Renal pelvis (tissue), 4 donors: ENCODE results near the gene TMPO. TPM values are rescaled to one million over a fixed set of nuclear protein-coding genes. Genes with fewer than 3 reads are reported as not detected.
A peak's percentile ranks its signal among the peaks of the same experiment; 100 is the strongest.
"Not testable (repeated sequence)": the region's sequence is repeated elsewhere in the genome, so short reads cannot be mapped to it uniquely, and the experiment has no call there.

Experiments used
- DNase-seq: peaks from one replicate; pipeline ENCODE4 v3.0.0-alpha.2; 2013
- polyA plus RNA-seq, 3 donors: library from polyadenylated mRNA; unstranded; fragments of 120-200 nt; gene quantifications; one replicate each; pipeline ENCODE4 v1.2.1, GENCODE V29; 2013; ENCODE audit not compliant: insufficient read length in 3 of 3

Gene TMPO
- polyA plus RNA-seq, 3 donors: 185 to 189 (median 188) TPM

GRCh38 chr12:98572010-98572409 lies 56.6 kb downstream of the TMPO start:
- no peak for DNase-seq

GRCh38 chr12:98574110-98574509 lies 58.7 kb downstream of the TMPO start:
- no peak for DNase-seq

- no peak for DNase-seq
These were observed 59.6 kb downstream of the TMPO start for GRCh38 chr12:98575013-98575412.

DNA sequence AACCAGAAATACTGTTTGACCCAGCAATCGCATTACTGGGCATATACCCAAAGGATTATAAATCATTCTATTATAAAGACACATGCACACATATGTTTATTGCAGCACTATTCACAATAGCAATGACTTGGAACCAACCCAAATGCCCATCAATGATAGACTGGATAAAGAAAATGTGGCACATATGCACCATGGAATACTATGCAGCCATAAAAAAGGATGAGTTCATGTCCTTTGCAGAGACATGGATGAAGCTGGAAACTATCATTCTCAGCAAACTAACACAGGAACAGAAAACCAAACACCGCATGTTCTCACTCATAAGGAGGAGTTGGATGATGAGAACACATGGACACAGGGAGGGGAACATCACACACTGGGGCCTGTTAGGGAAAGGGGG lies 61.4 kb downstream of the TMPO start:
- DNase-seq: not testable (repeated sequence)

- no peak for DNase-seq
These were observed 63.0 kb downstream of the TMPO start for GRCh38 chr12:98578392-98578791.

GRCh38 chr12:98578821-98579220 lies 63.4 kb downstream of the TMPO start:
- DNase-seq: no peak

GRCh38 chr12:98579347-98579746 lies 64.0 kb downstream of the TMPO start:
- DNase-seq: no peak

DNA sequence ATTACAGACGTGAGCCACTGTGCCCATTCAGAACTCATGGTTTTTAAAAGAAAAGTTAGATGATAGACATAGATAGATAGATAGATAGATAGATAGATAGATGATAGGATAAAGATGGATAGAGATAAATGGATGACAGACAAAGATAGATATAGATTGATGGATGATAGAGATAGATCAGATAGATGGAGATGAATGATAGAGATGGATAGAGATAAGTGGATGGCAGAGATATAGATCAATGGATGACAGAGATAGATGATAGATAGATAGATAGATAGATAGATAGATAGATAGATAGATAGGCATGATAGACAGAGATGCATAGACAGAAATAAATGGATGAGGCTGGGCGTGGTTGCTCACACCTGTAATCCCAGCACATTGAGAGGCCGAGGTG lies 64.4 kb downstream of the TMPO start:
- no peak for DNase-seq

- DNase-seq: no peak
These were observed 65.3 kb downstream of the TMPO start for GRCh38 chr12:98580695-98581094.

- no peak for DNase-seq
These were observed 65.7 kb downstream of the TMPO start for GRCh38 chr12:98581101-98581500.

GRCh38 chr12:98582093-98582492 lies 66.7 kb downstream of the TMPO start:
- no peak for DNase-seq

GRCh38 chr12:98587084-98587483 lies 71.7 kb downstream of the TMPO start:
- no peak for DNase-seq

DNA sequence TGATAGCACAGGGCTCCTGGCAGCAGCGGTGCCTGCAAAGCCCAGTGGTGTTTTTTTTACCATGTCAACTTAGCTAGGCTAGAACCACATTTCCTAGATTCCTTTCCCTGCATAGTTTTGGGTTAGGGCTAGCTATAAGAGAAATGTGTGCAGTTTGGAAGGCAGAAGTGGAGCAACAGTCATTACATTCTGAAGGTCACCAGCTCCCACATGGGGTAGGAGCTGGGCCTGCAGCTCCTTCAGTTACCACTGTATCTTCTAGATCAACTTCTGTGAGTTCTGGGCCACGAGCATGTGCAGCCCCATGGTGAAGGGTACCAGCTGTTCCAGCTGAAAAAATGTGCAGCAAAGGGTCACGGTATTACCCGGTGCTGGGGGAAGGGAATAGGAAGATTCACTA lies 75.8 kb downstream of the TMPO start:
- DNase-seq: no peak

GRCh38 chr12:98592825-98593322 lies 77.5 kb downstream of the TMPO start:
- DNase-seq: no peak

DNA sequence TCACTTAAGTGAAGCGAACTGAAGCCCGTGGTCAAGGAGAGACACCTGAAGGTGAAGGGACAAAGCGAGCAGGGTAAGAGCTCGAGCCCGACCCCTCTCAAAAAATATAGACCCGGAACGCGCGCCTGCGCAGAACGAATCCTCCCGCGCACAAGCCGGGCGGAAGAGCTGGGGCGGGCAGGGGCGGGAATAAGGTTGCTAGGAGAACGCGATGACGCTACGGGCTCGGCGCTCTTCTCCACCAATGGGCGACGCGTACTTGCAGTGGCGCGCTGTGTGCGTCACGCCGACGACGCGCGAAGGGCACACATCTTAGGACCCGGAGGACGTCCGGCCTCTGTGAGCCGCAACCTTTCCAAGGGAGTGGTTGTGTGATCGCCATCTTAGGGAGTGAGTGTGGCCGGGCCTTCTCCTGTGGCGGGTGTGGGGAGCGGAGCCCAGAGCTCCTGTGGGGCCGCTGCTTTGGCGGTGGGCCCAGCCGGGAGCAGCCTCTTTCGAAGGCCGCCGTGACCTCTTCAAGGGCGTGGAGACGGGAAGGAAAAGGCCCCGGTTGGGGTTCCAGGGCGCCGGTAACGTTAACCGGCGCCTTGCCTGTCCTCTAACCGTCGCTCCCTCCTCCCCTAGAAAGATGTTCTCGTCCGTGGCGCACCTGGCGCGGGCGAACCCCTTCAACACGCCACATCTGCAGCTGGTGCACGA lies 78.1 kb downstream of the TMPO start, which contains the start of gene SLC25A3:
Gene SLC25A3 (plus strand): TSS at position 336 of the 699 bp plus-strand sequence. CDS start 293 bp downstream, at position 629.
- peak; percentile 97 for DNase-seq

GRCh38 chr12:98594050-98594835 lies 78.9 kb downstream of the TMPO start:
- DNase-seq: no peak

DNA sequence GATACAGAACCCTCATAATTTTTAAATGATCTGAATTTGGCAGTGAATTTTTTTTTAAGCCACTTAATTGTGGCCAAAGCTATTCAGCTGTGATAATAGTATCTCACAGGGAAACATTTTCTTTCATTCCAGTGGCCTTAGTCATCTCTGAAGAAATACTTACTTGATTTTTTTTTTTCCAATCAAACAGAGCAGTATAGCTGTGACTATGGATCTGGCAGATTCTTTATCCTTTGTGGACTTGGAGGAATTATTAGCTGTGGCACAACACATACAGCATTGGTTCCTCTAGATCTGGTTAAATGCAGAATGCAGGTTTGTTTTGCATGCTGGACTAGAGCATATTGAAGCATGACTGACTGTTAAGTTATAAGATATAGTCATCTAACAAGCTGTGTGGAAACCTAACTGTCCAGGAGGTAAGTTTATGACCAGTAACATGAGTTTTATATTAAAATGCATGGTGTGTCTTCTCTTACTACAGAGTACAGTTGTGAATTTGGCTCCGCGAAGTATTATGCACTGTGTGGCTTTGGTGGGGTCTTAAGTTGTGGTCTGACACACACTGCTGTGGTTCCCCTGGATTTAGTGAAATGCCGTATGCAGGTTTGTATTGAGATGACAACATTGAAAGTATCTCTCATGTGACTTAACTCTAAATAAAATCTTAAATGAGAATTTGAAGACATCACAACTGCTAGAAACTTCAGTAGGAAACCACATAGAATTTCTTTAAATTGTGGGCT lies 80.0 kb downstream of the TMPO start:
- no peak for DNase-seq

DNA sequence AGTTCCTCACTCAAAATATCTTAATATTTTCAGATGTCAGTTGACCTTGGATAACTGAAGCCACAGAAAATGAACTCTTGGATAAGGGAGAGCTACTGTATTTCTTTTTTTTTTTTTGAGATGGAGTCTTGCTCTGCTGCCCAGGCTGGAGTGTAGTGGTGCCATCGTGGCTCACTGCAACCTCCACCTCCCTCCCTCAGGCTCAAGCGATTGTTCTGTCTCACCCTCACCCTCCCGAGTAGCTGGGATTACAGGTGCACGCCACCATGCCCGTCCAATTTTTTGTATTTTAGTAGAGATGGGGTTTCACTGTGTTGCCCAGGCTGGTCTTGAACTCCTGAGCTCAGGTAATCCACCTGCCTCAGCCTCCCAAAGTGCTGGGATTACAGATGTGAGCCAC lies 81.9 kb downstream of the TMPO start:
- not testable (repeated sequence) for DNase-seq
